A172 (cell line): Measurements from ENCODE around the gene MPP1. TPM values are rescaled to one million over a fixed set of nuclear protein-coding genes. Genes with fewer than 3 reads are reported as not detected.

Source experiments
- DNase-seq: peaks from one replicate; pipeline ENCODE4 v3.0.0-alpha.2; 2015; ENCODE audit warnings: low spot score
- total RNA-seq: library from RNA; depleted of rRNA; stranded (reverse); fragments of >200 nt; shearing (Covaris generic); gene quantifications from 2 replicates; pipeline ENCODE4 v1.2.3, GENCODE V29; 2014; rRNA removed

The MPP1 gene
- total RNA-seq, 1 experiment from 2014 or later: 60.5 TPM

DNA sequence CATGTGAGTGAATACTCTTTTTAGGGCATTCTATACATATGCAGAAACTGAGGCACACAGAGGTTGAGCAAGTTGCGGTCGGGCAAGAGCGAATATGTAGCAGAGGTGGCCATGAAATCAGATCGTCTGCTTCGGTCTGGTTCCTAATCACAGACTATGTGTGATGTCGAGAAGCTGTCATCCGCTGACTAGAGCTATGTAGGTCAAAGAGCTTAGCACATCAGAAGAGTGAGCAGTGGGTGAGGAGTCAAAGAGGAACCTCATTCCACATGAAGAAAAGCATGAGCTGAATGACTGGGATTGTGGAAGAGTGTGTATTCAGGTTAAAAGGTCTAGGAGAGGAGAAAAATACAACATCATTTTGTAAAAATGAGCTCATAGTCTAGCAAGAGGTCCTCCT is 73.4 kb downstream of the MPP1 start:
- no peak for DNase-seq

DNA sequence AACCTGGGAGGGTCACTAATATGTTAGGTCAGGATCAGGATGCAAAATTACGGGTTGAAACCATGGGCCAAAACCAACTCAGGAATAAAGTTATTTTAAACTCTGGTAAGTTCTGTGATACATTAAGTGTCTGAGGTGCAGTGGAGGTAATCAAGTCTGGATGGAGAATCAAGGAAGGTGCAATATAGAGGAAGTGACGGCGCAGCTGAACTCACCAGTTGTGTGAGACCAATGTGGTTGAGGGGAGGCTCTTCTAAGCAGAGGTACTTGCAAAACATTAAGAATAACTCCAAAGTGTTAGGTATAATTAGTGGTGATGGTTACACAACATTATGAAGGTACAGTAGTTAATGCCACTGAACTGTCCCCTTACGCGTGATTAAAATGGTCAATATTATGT is 74.1 kb downstream of the MPP1 start:
- DNase-seq: no peak

DNA sequence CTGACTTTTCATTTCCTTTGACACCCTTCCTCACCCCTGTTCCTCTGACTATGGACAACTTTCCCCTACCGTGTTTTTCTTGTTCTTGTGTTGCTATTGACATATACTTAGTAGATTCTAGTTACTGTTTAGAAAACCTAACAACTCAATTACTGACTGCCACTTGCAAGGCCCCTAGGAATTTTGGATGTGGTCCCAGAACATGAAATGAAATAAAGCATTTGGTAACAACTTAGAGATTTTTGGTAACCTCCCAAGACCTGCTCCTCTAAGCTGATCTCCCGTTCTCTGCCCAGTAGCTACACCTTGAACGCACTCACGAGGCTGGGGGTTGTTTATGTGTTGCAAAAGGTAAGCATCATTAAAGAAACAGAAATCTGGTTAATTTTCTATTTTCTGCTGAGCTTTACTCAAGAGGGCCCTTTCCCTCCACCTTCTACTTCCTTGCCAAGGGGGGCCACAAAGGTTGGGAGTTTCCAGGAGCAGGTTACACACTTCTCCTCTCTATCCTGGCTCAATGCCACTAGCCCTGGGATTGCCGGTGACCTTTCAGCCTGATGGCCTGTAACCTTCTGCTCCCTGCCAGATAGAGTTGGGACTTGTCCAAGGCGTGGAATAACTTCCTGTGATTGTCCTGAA is 74.9 kb downstream of the MPP1 start:
- peak; percentile 45 for DNase-seq

DNA sequence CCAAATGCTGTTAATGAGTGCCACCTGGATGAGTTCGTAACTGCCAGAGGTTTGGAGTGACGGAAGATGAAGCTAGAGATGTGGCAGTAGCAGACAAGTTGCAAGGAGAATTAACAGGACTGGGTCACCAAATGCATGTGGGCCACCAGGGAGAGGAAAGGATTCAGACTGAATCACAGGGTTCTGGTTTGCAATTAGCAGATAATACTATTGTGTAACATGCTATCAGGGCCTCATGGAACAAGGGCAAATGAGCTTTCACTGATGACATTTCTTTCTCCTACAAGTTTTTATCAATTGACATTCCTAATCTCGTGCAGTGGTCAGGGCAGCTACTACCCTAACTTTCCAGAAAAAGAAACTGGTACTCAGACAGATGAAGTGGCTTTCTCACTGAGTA is 75.8 kb downstream of the MPP1 start:
- DNase-seq: no peak

Other genes starting within 250 kb of the MPP1 start
- gene CTAG1A, start 220.4 kb downstream of the MPP1 start, total RNA-seq: not detected in 2 replicates
- gene CTAG1B, start 186.2 kb downstream of the MPP1 start, total RNA-seq: not detected in 2 replicates
- not detected in 2 replicates for gene CTAG2, start 151.9 kb downstream of the MPP1 start, total RNA-seq
- 0.83 and 0.93 TPM in 2 replicates for gene GAB3, start 54.4 kb downstream of the MPP1 start, total RNA-seq
- gene DKC1, start 42.6 kb downstream of the MPP1 start, total RNA-seq: 74.9 and 102 TPM in 2 replicates
- not detected in 2 replicates for gene SMIM9, start 29.2 kb upstream of the MPP1 start, total RNA-seq
- 13.2 and 13.3 TPM in 2 replicates for gene F8A1, start 80.9 kb upstream of the MPP1 start, total RNA-seq
- 18.4 and 19.9 TPM in 2 replicates for gene F8, start 217.2 kb upstream of the MPP1 start, total RNA-seq
- 98.9 and 102 TPM in 2 replicates for gene FUNDC2, start 221.4 kb upstream of the MPP1 start, total RNA-seq